ENCODE measurements around the gene PIRT. TPM values are rescaled to one million over a fixed set of nuclear protein-coding genes. Genes with fewer than 3 reads are reported as not detected.

The PIRT gene
- total RNA-seq, 6 experiments from 2014 or later = not detected

GRCh38 chr17:10803830-10804475, 33.9 kb downstream of the PIRT start, which contains the start of gene TMEM238L:
TSS of gene TMEM238L (minus strand) at chr17:10804099. CDS start at chr17:10803963, 136 bp downstream.
- Mint-ChIP-seq H3K4me3 (no peak within 1 kb of the TSS), H3K9me3 (peaks cover 22% of the 10 kb centered on the region), H3K4me1 (ENCODE audit: low read depth) (no peaks in the 10 kb centered on the region), H3K36me3 (ENCODE audit: low read depth) (no peaks in the 10 kb centered on the region; the same call in 1 of the 2 replicates), H3K27ac (no peak within 1 kb of the TSS), H3K27me3 (ENCODE audit: insufficient read depth) (peaks cover 3% of the 10 kb centered on the region; the same call in 1 of the 2 replicates)
- no peak for DNase-seq
- TF ChIP-seq CTCF (IDR thresholded peaks at IDR 0.05) = no peak

GRCh38 chr17:10803350-10803749, 34.5 kb downstream of the PIRT start:
- no peak overlapping the region for H3K27ac Mint-ChIP-seq
- no peak overlapping the region for H3K4me3 Mint-ChIP-seq
- no peaks in the 10 kb centered on the region for H3K4me1 Mint-ChIP-seq (ENCODE audit: low read depth)
- peaks cover 22% of the 10 kb centered on the region for H3K9me3 Mint-ChIP-seq
- H3K27me3 Mint-ChIP-seq (ENCODE audit: insufficient read depth) = peaks cover 3% of the 10 kb centered on the region; the same call in 1 of the 2 replicates
- no peaks in the 10 kb centered on the region; the same call in 1 of the 2 replicates for H3K36me3 Mint-ChIP-seq (ENCODE audit: low read depth)
- no peak for DNase-seq
- TF ChIP-seq CTCF (IDR thresholded peaks at IDR 0.05) = no peak

GRCh38 chr17:10802496-10803284, 35.2 kb downstream of the PIRT start:
- Mint-ChIP-seq H3K9me3 (peaks cover 22% of the 10 kb centered on the region), H3K4me3 (no peak overlapping the region), H3K36me3 (ENCODE audit: low read depth) (no peaks in the 10 kb centered on the region; the same call in 1 of the 2 replicates), H3K27me3 (ENCODE audit: insufficient read depth) (peaks cover 3% of the 10 kb centered on the region; the same call in 1 of the 2 replicates), H3K27ac (no peak overlapping the region), H3K4me1 (ENCODE audit: low read depth) (no peaks in the 10 kb centered on the region)
- no peak for DNase-seq
- TF ChIP-seq CTCF (IDR thresholded peaks at IDR 0.05) = no peak

GRCh38 chr17:10799407-10799806, 38.5 kb downstream of the PIRT start:
- no peak for TF ChIP-seq CTCF (IDR thresholded peaks at IDR 0.05)
- no peak overlapping the region for H3K4me3 Mint-ChIP-seq
- H3K27me3 Mint-ChIP-seq (ENCODE audit: insufficient read depth) = peaks cover 2% of the 10 kb centered on the region
- H3K36me3 Mint-ChIP-seq (ENCODE audit: low read depth) = no peaks in the 10 kb centered on the region; the same call in 1 of the 2 replicates
- DNase-seq = no peak
- H3K9me3 Mint-ChIP-seq = peaks cover 18% of the 10 kb centered on the region
- no peaks in the 10 kb centered on the region for H3K4me1 Mint-ChIP-seq (ENCODE audit: low read depth)
- no peak overlapping the region for H3K27ac Mint-ChIP-seq

GRCh38 chr17:10798910-10799309, 39.0 kb downstream of the PIRT start:
- Mint-ChIP-seq H3K36me3 (ENCODE audit: low read depth) (no peaks in the 10 kb centered on the region; the same call in 1 of the 2 replicates), H3K4me1 (ENCODE audit: low read depth) (no peaks in the 10 kb centered on the region), H3K27ac (no peak overlapping the region), H3K9me3 (peaks cover 18% of the 10 kb centered on the region), H3K4me3 (no peak overlapping the region), H3K27me3 (ENCODE audit: insufficient read depth) (peaks cover 5% of the 10 kb centered on the region)
- no peak for TF ChIP-seq CTCF (IDR thresholded peaks at IDR 0.05)
- no peak for DNase-seq

Measured in HFFc6 (cell line).